C4-2B (cell line): ENCODE measurements around the gene CMTM2.

Experiments
- CTCF ChIP-seq: fragments of 450-650 bp; conservative IDR thresholded peaks from 2 replicates; pipeline ENCODE4 v1.5.1; 2017; ENCODE audit warnings: mild to moderate bottlenecking
- ZFX ChIP-seq: fragments of 450-650 bp; IDR thresholded peaks from 2 replicates; pipeline ENCODE4 v1.6.1; 2017

- TF ChIP-seq CTCF (no peak), ZFX (no peak)
These were observed 41.1 kb downstream of the CMTM2 start for GRCh38 chr16:66620429-66620795.
